Activated naive CD4-positive, alpha-beta T cell treated with anti-CD3 and anti-CD28 coated beads, Interleukin-2, amount 10 ng/mL, durations not matched to agents 5 hours and 36 hours (primary cell): Measurements from ENCODE around the gene HOXB1. TPM values are rescaled to one million over a fixed set of nuclear protein-coding genes. Genes with fewer than 3 reads are reported as not detected.

Experiments used
- total RNA-seq, 2 experiments: library from RNA; stranded (reverse); gene quantifications; one replicate each; pipeline ENCODE4 v1.2.3, GENCODE V29; 2021

Gene HOXB1
- total RNA-seq: not detected

GRCh38 chr17:48530887-48531272, at the start of gene HOXB1:
Gene HOXB1, minus strand, starts transcription at chr17:48531011. Its CDS starts 107 bp downstream, at chr17:48530904.

GRCh38 chr17:48577946-48578615, 47.3 kb upstream of the HOXB1 start, which contains the start of gene HOXB4:
Gene HOXB4, minus strand, starts transcription at chr17:48578350. Its CDS starts 31 bp downstream, at chr17:48578319.

GRCh38 chr17:48545022-48545375, 14.2 kb upstream of the HOXB1 start, which contains the start of gene HOXB2:
Gene HOXB2, minus strand, starts transcription at chr17:48545109. Its CDS starts 198 bp downstream, at chr17:48544911.

Other genes starting within 250 kb of the HOXB1 start
- 100 to 1,000 TPM; 136 to 139 TPM for gene SKAP1, start 100.8 kb downstream of the HOXB1 start, total RNA-seq
- 10 to 100 TPM; 21.5 to 22.2 TPM for gene HOXB2, start 14.1 kb upstream of the HOXB1 start, total RNA-seq
- gene HOXB4, start 47.3 kb upstream of the HOXB1 start, total RNA-seq: 1 to 10 TPM; 4.7 to 5.2 TPM
- gene HOXB3, start 59.2 kb upstream of the HOXB1 start, total RNA-seq: 1 to 10 TPM; 9.2 to 9.7 TPM
- gene HOXB5, start 62.8 kb upstream of the HOXB1 start, total RNA-seq: not detected
- not detected for gene HOXB6, start 74.0 kb upstream of the HOXB1 start, total RNA-seq
- under 1 TPM; 0.48 to 0.58 TPM for gene HOXB7, start 80.0 kb upstream of the HOXB1 start, total RNA-seq
- gene HOXB8, start 84.3 kb upstream of the HOXB1 start, total RNA-seq: not detected
- under 1 TPM in 1 of 2 experiments, not detected in 1; 0.10 TPM for gene HOXB9, start 95.3 kb upstream of the HOXB1 start, total RNA-seq
- gene PRAC1, start 191.5 kb upstream of the HOXB1 start, total RNA-seq: not detected
- not detected for gene PRAC2, start 192.2 kb upstream of the HOXB1 start, total RNA-seq
- not detected for gene HOXB13, start 197.7 kb upstream of the HOXB1 start, total RNA-seq